Measurements from ENCODE around the gene TNFRSF19.
A peak's percentile ranks its signal among the peaks of the same experiment; 100 is the strongest.
"Not testable (repeated sequence)": the region's sequence is repeated elsewhere in the genome, so short reads cannot be mapped to it uniquely, and the experiment has no call there.

TNFRSF19 gene

GRCh38 chr13:23656637-23657371, 86.6 kb downstream of the TNFRSF19 start:
- peak; percentile 90 for DNase-seq

GRCh38 chr13:23658929-23659541, 88.8 kb downstream of the TNFRSF19 start:
- DNase-seq: no peak

- DNase-seq: no peak
Observed at GRCh38 chr13:23660249-23660648, 90.0 kb downstream of the TNFRSF19 start.

GRCh38 chr13:23666582-23666981, 96.4 kb downstream of the TNFRSF19 start:
- DNase-seq: no peak

- DNase-seq: no peak
Observed at GRCh38 chr13:23667750-23668149, 97.5 kb downstream of the TNFRSF19 start.

- no peak for DNase-seq
Observed at GRCh38 chr13:23668562-23668961, 98.3 kb downstream of the TNFRSF19 start.

- no peak for DNase-seq
Observed at GRCh38 chr13:23670793-23671192, 100.6 kb downstream of the TNFRSF19 start.

GRCh38 chr13:23671377-23671776, 101.2 kb downstream of the TNFRSF19 start:
- DNase-seq: no peak

GRCh38 chr13:23671897-23672296, 101.7 kb downstream of the TNFRSF19 start:
- peak; percentile 31 for DNase-seq

- no peak for DNase-seq
Observed at GRCh38 chr13:23672616-23673015, 102.4 kb downstream of the TNFRSF19 start.

GRCh38 chr13:23673354-23673753, 103.1 kb downstream of the TNFRSF19 start:
- no peak for DNase-seq

- no peak for DNase-seq
Observed at GRCh38 chr13:23673867-23674605, 103.8 kb downstream of the TNFRSF19 start.

- DNase-seq: no peak
Observed at GRCh38 chr13:23674795-23675640, 104.8 kb downstream of the TNFRSF19 start.

- DNase-seq: not testable (repeated sequence)
Observed at GRCh38 chr13:23677679-23678288, 107.6 kb downstream of the TNFRSF19 start.

GRCh38 chr13:23678795-23679194, 108.6 kb downstream of the TNFRSF19 start:
- no peak for DNase-seq

- no peak for DNase-seq
Observed at GRCh38 chr13:23679220-23679619, 109.0 kb downstream of the TNFRSF19 start.

GRCh38 chr13:23680845-23681669, 110.8 kb downstream of the TNFRSF19 start:
- no peak for DNase-seq

GRCh38 chr13:23683084-23683483, 112.9 kb downstream of the TNFRSF19 start:
- DNase-seq: no peak

GRCh38 chr13:23684647-23685046, 114.4 kb downstream of the TNFRSF19 start:
- DNase-seq: no peak

GRCh38 chr13:23685416-23685815, 115.2 kb downstream of the TNFRSF19 start:
- no peak for DNase-seq

GRCh38 chr13:23686948-23687347, 116.7 kb downstream of the TNFRSF19 start:
- DNase-seq: no peak

- no peak for DNase-seq
Observed at GRCh38 chr13:23687614-23688013, 117.4 kb downstream of the TNFRSF19 start.
